T-cell (primary cell): ENCODE data around the gene NUDT5. TPM values are rescaled to one million over a fixed set of nuclear protein-coding genes. Genes with fewer than 3 reads are reported as not detected.
A peak's percentile ranks its signal among the peaks of the same experiment; 100 is the strongest.

ENCODE experiments used
- ATAC-seq, 4 experiments: fragments of 200-7000 bp in 3 of 4; fragments of 150-1000 bp in 1 of 4; cut with Tn5 transposase; replicated peaks in 1 of 4; 1 replicate in 3 of 4; 2 replicates in 1 of 4; pipeline ENCODE4 v1.10.0; 2021; ENCODE audit warnings: moderate library complexity in 3 of 4, mild to moderate bottlenecking in 2 of 4, moderate number of reproducible peaks in 1 of 4
- CTCF ChIA-PET, 2 donors: fragments of 300-600 bp; sonication (Branson Sonifier 250); formaldehyde crosslinking; loops; one replicate each; lab custom pipeline; 2022; ENCODE audit warnings: antibody characterized with exemption in 2 of 2; lab: Charles Lee
- POLR2A ChIA-PET, 2 donors: fragments of 300-600 bp; sonication (Branson Sonifier 250); formaldehyde crosslinking; loops; one replicate each; lab custom pipeline; 2022; ENCODE audit warnings: antibody characterized with exemption in 2 of 2; lab: Charles Lee
- DNase-seq, 35 experiments: peaks; one replicate each; pipeline versions ENCODE4 v3.0.0 to v3.0.0-alpha.2; 2013 to 2023
- H3K27ac ChIP-seq: one replicate; pipeline ENCODE4 v1.5.1; 2013; ENCODE audit warnings: low read length
- H3K27me3 ChIP-seq, 2 experiments: replicated peaks in 1 of 2; 1 replicate in 1 of 2; 2 replicates in 1 of 2; pipeline versions ENCODE4 v1.6.1 to v1.7.0; 2013; ENCODE audit warnings: low read length in 1 of 2, mixed read lengths in 1 of 2; ENCODE audit not compliant: control insufficient read depth in 2 of 2, insufficient read depth in 2 of 2; ENCODE audit errors: extremely low read depth in 1 of 2
- H3K36me3 ChIP-seq, 2 donors: 1 replicate in 1 of 2; 2 replicates in 1 of 2; pipeline versions ENCODE4 v1.6.1 to v1.7.0; 2013; ENCODE audit warnings: low read length in 1 of 2; ENCODE audit not compliant: control insufficient read depth in 2 of 2, insufficient read depth in 1 of 2; ENCODE audit errors: extremely low read depth in 1 of 2
- H3K4me1 ChIP-seq, 2 experiments: 1 replicate in 1 of 2; 2 replicates in 1 of 2; pipeline versions ENCODE4 v1.6.1 to v1.7.0; 2013; ENCODE audit warnings: low read length in 2 of 2, mixed read lengths in 1 of 2; ENCODE audit not compliant: insufficient read depth in 2 of 2, control insufficient read depth in 1 of 2; ENCODE audit errors: extremely low read depth in 1 of 2
- H3K4me3 ChIP-seq, 2 donors: 1 replicate in 1 of 2; 2 replicates in 1 of 2; pipeline versions ENCODE4 v1.5.1 to v1.7.0; 2013; ENCODE audit warnings: mild to moderate bottlenecking in 2 of 2, low read length in 1 of 2, moderate library complexity in 1 of 2; ENCODE audit not compliant: control insufficient read depth in 1 of 2; ENCODE audit errors: extremely low read depth in 1 of 2
- H3K9me3 ChIP-seq: 2 replicates; pipeline ENCODE4 v1.7.0; 2013
- H3K27ac Mint-ChIP-seq, 2 donors: one replicate each; pipeline ENCODE4 v1.8.0; 2020 to 2021; ENCODE audit warnings: mild to moderate bottlenecking in 2 of 2, mixed read lengths in 2 of 2
- H3K27me3 Mint-ChIP-seq, 2 donors: one replicate each; pipeline ENCODE4 v1.8.0; 2021 to 2022; ENCODE audit warnings: mixed read lengths in 2 of 2
- H3K36me3 Mint-ChIP-seq: one replicate; pipeline ENCODE4 v1.8.0; 2021; ENCODE audit warnings: mixed read lengths
- H3K4me1 Mint-ChIP-seq, 3 donors: one replicate each; pipeline ENCODE4 v1.8.0; 2020 to 2022; ENCODE audit warnings: mixed read lengths in 3 of 3, mild to moderate bottlenecking in 1 of 3
- H3K4me3 Mint-ChIP-seq, 3 donors: one replicate each; pipeline ENCODE4 v1.8.0; 2020 to 2022; ENCODE audit warnings: mild to moderate bottlenecking in 3 of 3, mixed read lengths in 3 of 3, moderate library complexity in 3 of 3
- H3K9me3 Mint-ChIP-seq, 3 donors: one replicate each; pipeline ENCODE4 v1.8.0; 2020 to 2022; ENCODE audit warnings: mixed read lengths in 3 of 3
- WGBS: methylation state at CpG from one replicate; pipeline ENCODE4 v1.1.5; 2013; ENCODE audit warnings: missing lambda C conversion rate; ENCODE audit not compliant: insufficient coverage; 5-methylcytosine and 5-hydroxymethylcytosine counted together
- total RNA-seq, 35 experiments: library from RNA in 6 of 35; stranded (reverse) in 6 of 35; fragments of 120-200 nt in 1 of 35; gene quantifications; one replicate each; pipeline versions ENCODE4 v1.2.1 to v1.2.4 and lab custom pipeline; 2013 to 2026

NUDT5 gene
- total RNA-seq, 5 donors from 2014 or later (not counting 1 experiment from before 2014, with no cell fraction given), result 32.1 to 54.0 (median 50.3) TPM

DNA sequence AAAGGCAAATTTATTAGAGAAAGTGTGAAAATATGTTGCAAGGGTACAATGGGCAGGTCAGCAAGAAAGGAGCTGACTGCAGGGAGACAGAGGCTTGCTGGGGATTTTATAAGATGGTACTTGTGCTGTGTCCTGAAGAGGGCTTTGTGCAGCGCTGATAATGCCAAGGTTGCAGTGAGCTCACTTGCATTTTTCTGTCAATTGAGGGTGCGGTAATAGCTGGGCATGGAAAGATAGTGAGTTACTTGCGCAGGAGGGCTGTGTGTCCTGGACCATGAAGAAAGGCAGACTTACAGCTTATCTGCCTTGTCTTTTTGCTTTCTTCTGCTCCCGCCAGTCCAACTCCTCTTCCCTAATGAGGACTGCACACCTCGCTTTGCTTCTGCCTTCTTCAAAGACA, 12.8 kb upstream of the NUDT5 start:
- POLR2A ChIA-PET, result interaction anchor here (0.6 to 1.3 kb wide), 2 partner anchors 13 to 171 kb away, joined by 3 read pairs; partner anchors contain the start of genes CDC123 (in 1 of the 2) and NUDT5 (in 1 of the 2)
- H3K9me3 ChIP-seq, result no peaks in the 10 kb centered on the region
- H3K27ac ChIP-seq, result no peak overlapping the region
- H3K27me3 ChIP-seq, result no peaks in the 10 kb centered on the region
- Mint-ChIP-seq H3K4me3 (no peak overlapping the region), H3K4me1 (peaks cover 10 to 33% (median 26%) of the 10 kb centered on the region in 3 donors), H3K27ac (no peak overlapping the region), H3K27me3 (no peaks in the 10 kb centered on the region), H3K36me3 (peaks cover 64% of the 10 kb centered on the region), H3K9me3 (no peaks in the 10 kb centered on the region)
- H3K36me3 ChIP-seq, result peaks cover 0 to 56% of the 10 kb centered on the region in 2 donors
- 91% methylated on average over 3 of the region's 5 CpGs for WGBS
- H3K4me1 ChIP-seq, result no peaks in the 10 kb centered on the region
- H3K4me3 ChIP-seq, result no peak overlapping the region
- DNase-seq (no peak), ATAC-seq (no peak)
- CTCF ChIA-PET, result interaction anchor here in 1 of 2 donors (0.6 kb wide), 1 partner anchor 51 kb away, joined by 3 read pairs; no protein-coding TSS in a partner anchor

- no peak overlapping the region for H3K27ac ChIP-seq
- H3K27me3 ChIP-seq, result no peaks in the 10 kb centered on the region
- no peak overlapping the region for H3K4me3 ChIP-seq
- CTCF ChIA-PET, result no interaction called here
- no CpG with 5 or more reads among the region's 3 CpGs for WGBS
- DNase-seq, result no peak
- H3K27ac Mint-ChIP-seq, result no peak overlapping the region
- POLR2A ChIA-PET, result no interaction called here
- no peak for ATAC-seq
- H3K36me3 ChIP-seq, result peaks cover 0 to 58% of the 10 kb centered on the region in 2 donors
- no peaks in the 10 kb centered on the region for H3K4me1 ChIP-seq
- H3K36me3 Mint-ChIP-seq, result peaks cover 59% of the 10 kb centered on the region
- no peaks in the 10 kb centered on the region for H3K9me3 Mint-ChIP-seq
- H3K9me3 ChIP-seq, result no peaks in the 10 kb centered on the region
- H3K4me1 Mint-ChIP-seq, result peaks cover 20 to 38% (median 33%) of the 10 kb centered on the region in 3 donors
- no peaks in the 10 kb centered on the region for H3K27me3 Mint-ChIP-seq
- H3K4me3 Mint-ChIP-seq, result no peak overlapping the region
These were observed 11.4 kb upstream of the NUDT5 start for GRCh38 chr10:12207114-12207513.

DNA sequence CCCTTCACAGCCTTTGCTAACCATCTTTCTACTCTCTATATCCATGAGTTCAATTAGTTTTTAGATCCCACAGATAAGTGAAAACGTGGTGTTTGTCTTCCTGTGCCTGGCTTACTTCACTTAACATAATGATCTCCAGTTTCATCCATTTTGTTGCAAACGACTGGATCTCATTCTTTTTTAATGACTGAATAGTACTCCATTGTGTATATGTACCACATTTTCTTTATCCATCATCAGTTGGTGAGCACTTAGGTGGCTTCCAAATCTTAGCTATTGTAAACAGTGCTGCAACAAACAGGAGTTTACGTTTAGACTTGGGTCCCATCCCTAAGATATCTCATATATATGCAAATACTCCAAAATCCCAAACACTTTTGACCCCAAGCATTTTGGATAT, 9.4 kb upstream of the NUDT5 start:
- DNase-seq, result no peak
- POLR2A ChIA-PET, result interaction anchor here in 1 of 2 donors (0.7 kb wide), 1 partner anchor 29 kb away, joined by 4 read pairs; no protein-coding TSS in a partner anchor
- H3K27me3 Mint-ChIP-seq, result no peaks in the 10 kb centered on the region
- no CpG with 5 or more reads among the region's 3 CpGs for WGBS
- Histone ChIP-seq H3K27me3 (no peaks in the 10 kb centered on the region), H3K4me3 (no peak overlapping the region), H3K4me1 (peaks cover 2 to 7% of the 10 kb centered on the region in 2 experiments), H3K9me3 (no peaks in the 10 kb centered on the region), H3K36me3 (peaks cover 0 to 50% of the 10 kb centered on the region in 2 donors), H3K27ac (no peak overlapping the region)
- CTCF ChIA-PET, result interaction anchor here in 1 of 2 donors (1.3 kb wide), 1 partner anchor 12 kb away, joined by 3 read pairs; no protein-coding TSS in a partner anchor
- H3K4me1 Mint-ChIP-seq, result peaks cover 32 to 51% (median 45%) of the 10 kb centered on the region in 3 donors
- no peaks in the 10 kb centered on the region for H3K9me3 Mint-ChIP-seq
- ATAC-seq, result no peak
- H3K4me3 Mint-ChIP-seq, result no peak overlapping the region
- peaks cover 53% of the 10 kb centered on the region for H3K36me3 Mint-ChIP-seq
- H3K27ac Mint-ChIP-seq, result no peak overlapping the region

GRCh38 chr10:12202226-12202625, 6.5 kb upstream of the NUDT5 start:
- Mint-ChIP-seq H3K9me3 (no peaks in the 10 kb centered on the region), H3K4me1 (peaks cover 28 to 54% (median 51%) of the 10 kb centered on the region in 3 donors), H3K4me3 (no peak overlapping the region), H3K36me3 (peaks cover 38% of the 10 kb centered on the region), H3K27me3 (no peaks in the 10 kb centered on the region), H3K27ac (no peak overlapping the region)
- no peak overlapping the region for H3K27ac ChIP-seq
- no peaks in the 10 kb centered on the region for H3K9me3 ChIP-seq
- POLR2A ChIA-PET, result no interaction called here
- no peak overlapping the region for H3K4me3 ChIP-seq
- 100% methylated on average over 1 of the region's 5 CpGs for WGBS
- peaks cover 0 to 38% of the 10 kb centered on the region in 2 donors for H3K36me3 ChIP-seq
- CTCF ChIA-PET, result no interaction called here
- no peak for ATAC-seq
- no peaks in the 10 kb centered on the region for H3K27me3 ChIP-seq
- H3K4me1 ChIP-seq, result peaks cover 5 to 11% of the 10 kb centered on the region in 2 experiments
- DNase-seq, result no peak

DNA sequence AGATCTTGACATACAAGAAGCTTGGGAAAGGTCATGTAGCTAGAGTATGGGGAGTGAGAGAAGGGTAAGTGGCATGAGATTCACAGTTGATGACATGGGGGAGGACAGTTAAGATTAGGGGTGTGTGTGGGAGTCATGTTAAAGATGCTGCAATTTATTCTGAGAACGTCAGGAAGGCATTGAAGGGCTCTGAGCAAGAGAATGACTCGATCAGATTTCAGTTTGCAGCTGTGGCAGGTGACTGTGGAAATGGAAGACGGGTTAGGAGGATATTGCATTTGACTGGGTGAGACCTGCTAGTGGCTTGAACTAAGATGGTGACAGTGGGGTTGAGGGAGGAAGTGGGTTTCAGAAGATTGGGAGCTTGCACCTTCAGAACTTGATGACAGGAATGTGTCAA, 5.9 kb upstream of the NUDT5 start:
- Histone ChIP-seq H3K27ac (no peak overlapping the region), H3K4me3 (no peak overlapping the region), H3K27me3 (no peaks in the 10 kb centered on the region), H3K4me1 (peaks cover 9 to 12% of the 10 kb centered on the region in 2 experiments), H3K9me3 (no peaks in the 10 kb centered on the region), H3K36me3 (peaks cover 0 to 38% of the 10 kb centered on the region in 2 donors)
- CTCF ChIA-PET, result no interaction called here
- H3K36me3 Mint-ChIP-seq, result peaks cover 34% of the 10 kb centered on the region
- H3K27ac Mint-ChIP-seq, result peak overlapping the region in 1 of 2 donors; percentile 29
- 26% methylated on average over 3 of the region's 3 CpGs for WGBS
- no peak overlapping the region for H3K4me3 Mint-ChIP-seq
- ATAC-seq (no peak), DNase-seq (no peak)
- POLR2A ChIA-PET, result no interaction called here
- no peaks in the 10 kb centered on the region for H3K9me3 Mint-ChIP-seq
- H3K27me3 Mint-ChIP-seq, result no peaks in the 10 kb centered on the region
- peaks cover 28 to 59% (median 51%) of the 10 kb centered on the region in 3 donors for H3K4me1 Mint-ChIP-seq

GRCh38 chr10:12200850-12201249, 5.2 kb upstream of the NUDT5 start:
- no peak overlapping the region for H3K27ac Mint-ChIP-seq
- Histone ChIP-seq H3K36me3 (peaks cover 0 to 38% of the 10 kb centered on the region in 2 donors), H3K27me3 (no peaks in the 10 kb centered on the region), H3K4me1 (peaks cover 12% of the 10 kb centered on the region in 2 experiments), H3K4me3 (no peak overlapping the region), H3K27ac (no peak overlapping the region), H3K9me3 (no peaks in the 10 kb centered on the region)
- H3K4me1 Mint-ChIP-seq, result peaks cover 34 to 58% (median 56%) of the 10 kb centered on the region in 3 donors
- H3K36me3 Mint-ChIP-seq, result peaks cover 29% of the 10 kb centered on the region
- no peak overlapping the region for H3K4me3 Mint-ChIP-seq
- ChIA-PET CTCF (interaction anchor here in 1 of 2 donors (0.8 to 1.2 kb wide), 3 partner anchors 10 to 455 kb away, joined by 3 read pairs; no protein-coding TSS in a partner anchor), POLR2A (interaction anchor here (0.5 to 0.6 kb wide), 2 partner anchors 248 to 295 kb away, joined by 3 to 9 read pairs; no protein-coding TSS in a partner anchor)
- no peaks in the 10 kb centered on the region for H3K27me3 Mint-ChIP-seq
- ATAC-seq (no peak), DNase-seq (no peak)
- WGBS, result 80% methylated on average over 1 of the region's 5 CpGs
- no peaks in the 10 kb centered on the region for H3K9me3 Mint-ChIP-seq
